ENCODE measurements around the gene SMC1B.

- no peak for TF ChIP-seq POLR2A (IDR thresholded peaks at IDR 0.05)
- TF ChIP-seq CTCF (IDR thresholded peaks at IDR 0.05): no peak
These were observed 11.7 kb upstream of the SMC1B start for GRCh38 chr22:45425101-45425500.

Data from uterus (tissue), 2 donors.